GM21576 (cell line): Measurements from ENCODE around the gene PRKAR2B.
"Not testable (repeated sequence)": the region's sequence is repeated elsewhere in the genome, so short reads cannot be mapped to it uniquely, and the experiment has no call there.

Source experiments
- ATAC-seq: cut with Tn5 transposase; IDR thresholded peaks from one replicate; pipeline ENCODE4 v1.9.1; 2021; ENCODE audit warnings: mild to moderate bottlenecking, moderate library complexity; ENCODE audit not compliant: unreplicated experiment

Gene PRKAR2B

DNA sequence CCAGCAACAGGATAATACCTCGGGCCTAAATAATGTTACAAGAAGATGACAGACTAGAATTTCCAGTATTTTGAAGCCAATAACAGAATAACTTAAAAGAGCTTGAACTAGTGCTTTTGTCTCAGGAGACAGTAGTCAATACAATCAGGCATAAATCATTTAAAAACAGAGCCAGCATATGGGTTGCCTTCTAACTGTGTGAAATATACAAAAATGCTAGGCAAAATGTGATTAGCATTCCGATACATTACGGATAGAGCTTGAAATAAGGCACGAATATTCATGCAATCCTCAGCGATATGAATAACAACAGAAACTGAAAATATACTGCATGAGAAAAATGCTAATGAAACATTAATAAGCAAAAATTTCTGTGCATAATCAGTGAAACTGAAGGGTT, 18.3 kb upstream of the PRKAR2B start:
- no peak for ATAC-seq

DNA sequence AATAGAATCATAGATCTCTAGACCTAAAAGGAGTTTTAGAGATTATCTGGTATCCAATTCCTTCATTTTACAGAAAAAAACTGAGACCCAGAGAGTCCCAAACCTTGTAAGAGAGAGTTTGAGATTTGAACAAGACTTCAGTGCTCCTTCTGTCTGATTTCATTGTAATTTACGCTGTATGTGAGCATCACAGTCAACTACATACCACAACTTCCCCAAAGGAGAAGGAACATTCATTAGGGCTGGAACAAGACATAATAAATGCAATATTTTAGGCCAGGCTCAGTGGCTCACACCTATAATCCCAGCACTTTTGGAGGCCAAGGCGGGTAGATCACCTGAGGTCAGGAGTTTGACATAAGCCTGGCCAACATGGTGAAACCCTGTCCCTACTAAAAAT, 17.3 kb upstream of the PRKAR2B start:
- ATAC-seq = no peak

DNA sequence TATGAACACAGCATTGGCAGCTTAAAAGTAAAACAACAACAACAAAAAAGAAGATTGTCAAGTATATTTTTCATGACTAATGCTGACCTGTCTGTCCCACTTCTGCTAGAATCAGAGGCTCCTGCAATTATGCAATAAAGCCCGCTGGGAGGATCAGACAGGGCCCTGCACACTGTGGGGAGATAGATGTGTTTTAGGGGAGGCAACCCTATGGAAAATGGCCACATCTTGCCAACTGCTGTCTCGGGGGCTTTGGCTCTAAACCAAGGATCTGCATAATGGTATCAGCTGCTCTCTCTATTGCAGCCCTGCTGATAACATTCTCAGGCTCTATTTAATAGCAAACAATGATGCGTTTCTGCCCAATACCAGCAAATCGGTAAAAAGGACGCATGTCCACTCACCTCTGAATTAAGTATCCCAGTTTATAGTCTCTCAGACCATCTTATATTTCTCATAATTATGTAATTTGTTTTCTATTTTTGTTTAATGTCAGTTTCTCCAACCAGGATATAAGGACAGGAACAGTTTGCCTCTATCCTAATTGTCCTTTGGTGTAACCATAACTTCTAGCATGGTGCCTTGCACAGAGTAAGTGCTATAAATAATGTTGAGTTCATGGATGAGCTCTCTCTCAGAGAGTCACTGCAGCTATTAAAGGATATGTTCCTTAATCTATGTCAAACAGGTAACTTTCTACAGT, 15.3 kb upstream of the PRKAR2B start:
- ATAC-seq = no peak

DNA sequence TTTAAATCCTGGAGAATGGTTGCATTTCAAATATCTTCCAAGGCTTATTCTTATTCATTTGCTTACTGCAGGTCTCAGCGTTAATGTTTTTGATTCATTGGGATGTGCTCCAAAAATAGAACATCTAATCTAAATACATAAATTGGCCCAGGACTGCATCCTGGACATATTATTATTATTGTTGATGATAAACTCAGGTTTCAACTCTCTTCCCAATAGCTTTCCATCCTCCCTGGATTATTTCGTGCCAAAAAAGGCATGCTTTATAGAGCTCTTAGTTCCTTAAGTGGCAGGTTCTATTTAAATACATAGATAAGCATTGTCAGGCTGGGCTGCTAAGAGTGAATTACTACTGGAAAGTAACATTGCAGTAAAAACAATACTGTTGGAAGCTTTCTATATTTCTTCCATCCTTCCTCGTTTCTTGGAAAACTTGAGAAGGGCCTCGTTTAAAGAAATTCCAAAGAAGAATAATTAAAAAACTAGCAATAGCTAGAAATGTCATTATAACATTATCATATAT, 14.7 kb upstream of the PRKAR2B start:
- ATAC-seq = no peak

DNA sequence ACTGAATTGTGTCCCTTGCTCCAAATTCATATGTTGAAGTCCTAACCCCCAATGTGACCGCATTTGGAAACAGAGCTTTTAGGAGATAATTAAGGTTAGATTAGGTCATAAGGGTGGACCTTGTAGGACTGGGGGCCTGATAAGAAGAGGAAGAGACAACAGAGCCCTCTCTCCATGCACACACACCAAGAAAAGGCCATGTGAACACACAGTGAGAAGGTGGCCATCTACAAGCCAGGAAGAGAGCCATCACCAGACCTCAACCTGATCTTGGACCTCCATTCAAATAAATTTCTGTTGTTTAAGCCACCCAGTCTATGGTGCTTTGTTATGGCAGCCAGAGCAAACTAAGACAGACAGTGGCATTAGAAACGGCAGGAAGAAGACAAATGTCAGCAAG, 12.5 kb upstream of the PRKAR2B start:
- ATAC-seq = no peak

DNA sequence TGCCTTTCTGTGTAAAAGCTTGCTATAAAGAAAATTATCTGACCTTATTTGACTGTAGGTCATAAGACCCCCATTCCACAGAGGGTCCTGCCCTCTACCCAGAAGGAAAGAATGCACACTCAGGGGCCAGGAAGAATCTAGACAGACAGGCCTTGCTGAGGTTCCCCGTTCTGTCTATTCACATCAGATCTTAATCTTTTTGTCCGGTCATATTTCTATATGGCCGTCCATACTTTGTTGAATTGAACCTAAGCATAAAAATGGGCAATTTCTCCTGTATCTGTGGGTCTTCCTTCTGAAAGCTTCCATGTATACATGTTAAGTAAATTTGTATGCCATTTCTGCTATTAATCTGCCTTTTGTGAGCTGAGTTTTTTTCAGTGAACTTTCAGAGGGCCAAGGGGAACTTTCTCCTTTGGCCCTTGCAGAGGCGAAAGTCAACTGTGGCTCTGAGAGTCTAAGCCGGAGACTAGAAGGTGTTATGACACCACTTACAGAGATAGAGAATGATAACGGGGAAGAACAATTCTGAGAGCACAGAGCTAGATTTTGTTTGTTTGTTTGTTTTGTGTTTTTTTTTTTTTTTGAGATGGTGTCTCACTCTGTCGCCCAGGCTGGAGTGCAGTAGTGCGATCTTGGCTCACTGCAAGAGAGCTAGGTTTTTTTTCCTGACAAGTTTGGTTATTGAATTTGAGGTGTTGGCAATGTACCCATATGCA, 11.6 kb upstream of the PRKAR2B start:
- no peak for ATAC-seq

DNA sequence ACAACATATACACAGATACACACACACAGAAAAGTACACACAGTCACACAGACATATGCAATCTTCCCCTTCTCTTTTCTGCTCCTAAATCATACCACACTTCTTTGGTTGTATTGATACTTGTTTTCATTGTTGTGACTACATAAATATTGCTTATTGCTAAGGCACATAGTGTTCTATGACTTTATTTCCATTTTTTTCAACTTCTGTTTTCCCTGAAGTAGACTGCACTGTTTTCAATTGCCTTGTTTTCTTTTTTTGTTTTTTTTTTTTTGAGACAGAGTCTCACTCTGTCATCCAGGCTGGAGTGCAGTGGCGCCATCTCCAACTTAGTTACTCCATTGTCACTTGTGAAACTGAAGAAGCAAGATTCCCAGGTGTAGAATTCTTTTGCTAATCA, 10.0 kb upstream of the PRKAR2B start:
- no peak for ATAC-seq

DNA sequence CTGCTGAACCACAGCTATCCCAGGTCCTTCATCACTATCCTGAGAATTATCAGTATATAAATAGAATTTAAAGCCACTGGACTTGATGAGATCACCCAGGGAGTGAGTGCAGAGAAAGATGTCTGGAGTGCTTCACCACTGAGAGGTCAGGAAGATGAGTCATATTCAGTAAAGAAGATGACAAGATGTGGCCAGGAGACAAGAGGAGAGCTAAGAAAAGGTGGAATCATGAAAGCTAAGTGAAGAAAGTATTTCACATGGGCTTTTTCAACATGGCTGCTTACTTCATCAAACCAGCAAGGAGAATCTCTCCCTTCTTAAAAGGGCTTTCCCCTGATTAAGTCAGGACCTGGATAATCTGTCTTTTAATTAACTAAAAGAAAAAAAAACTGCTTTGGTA, 9.1 kb upstream of the PRKAR2B start:
- ATAC-seq = no peak

DNA sequence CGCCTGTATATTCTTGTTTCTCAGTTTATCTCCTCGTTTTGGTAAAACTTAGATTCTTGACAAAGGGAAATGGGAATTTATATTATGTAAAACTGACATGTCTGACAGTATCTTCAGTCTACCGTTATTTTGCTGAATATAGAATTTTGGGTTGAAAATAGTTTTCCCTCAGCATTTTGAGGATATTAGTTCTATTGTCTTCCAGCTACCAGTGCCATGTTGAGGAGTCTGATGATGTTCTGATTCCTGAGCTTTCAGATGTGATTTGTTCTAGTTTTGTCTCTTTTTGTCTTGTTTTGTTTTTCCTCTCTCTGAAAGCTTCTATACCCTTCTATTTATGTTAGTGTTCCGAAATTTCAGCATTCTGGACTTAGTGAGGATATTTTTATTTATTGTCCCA, 8.0 kb upstream of the PRKAR2B start:
- no peak for ATAC-seq

DNA sequence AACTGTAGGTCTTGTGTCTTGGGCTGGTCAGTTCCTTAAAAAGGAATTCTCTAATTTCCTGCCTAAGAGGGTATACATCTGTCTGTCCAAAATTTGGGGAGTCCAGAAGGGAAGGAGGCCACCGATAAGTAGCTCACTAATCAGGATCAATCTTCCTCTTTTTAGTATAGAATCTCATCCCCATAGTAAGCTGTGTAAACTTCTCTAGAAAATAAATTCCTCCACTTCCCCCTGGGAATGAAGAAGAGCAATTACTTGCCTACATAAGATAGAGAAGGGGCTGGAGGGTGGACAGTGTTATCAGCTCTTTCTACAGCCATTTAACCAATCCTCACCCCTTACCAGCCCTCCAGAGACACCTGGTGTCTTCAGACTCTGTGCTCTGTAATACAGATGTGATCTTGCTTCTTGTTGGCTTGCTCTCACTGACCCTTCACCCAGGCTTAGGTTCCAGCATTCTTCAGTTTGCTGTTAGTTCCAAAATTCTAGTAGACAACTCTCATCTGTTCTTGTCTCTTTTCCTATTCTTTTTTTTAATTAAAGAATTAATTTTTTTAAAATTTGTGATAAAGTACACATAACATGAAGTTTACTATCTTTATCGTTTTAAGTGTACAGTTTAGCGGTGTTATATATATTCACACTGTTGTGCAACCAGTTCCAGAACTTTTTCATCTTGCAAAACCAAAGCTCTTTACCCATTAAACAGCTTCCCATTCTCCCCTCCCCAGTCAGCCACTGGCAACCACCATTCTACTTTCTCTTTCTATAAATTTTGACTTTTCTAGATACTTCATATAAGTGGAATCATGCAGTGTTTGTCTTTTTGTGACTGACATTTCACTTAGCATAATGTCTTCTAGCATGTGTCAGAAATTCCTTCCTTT, 6.5 kb upstream of the PRKAR2B start:
- no peak for ATAC-seq

DNA sequence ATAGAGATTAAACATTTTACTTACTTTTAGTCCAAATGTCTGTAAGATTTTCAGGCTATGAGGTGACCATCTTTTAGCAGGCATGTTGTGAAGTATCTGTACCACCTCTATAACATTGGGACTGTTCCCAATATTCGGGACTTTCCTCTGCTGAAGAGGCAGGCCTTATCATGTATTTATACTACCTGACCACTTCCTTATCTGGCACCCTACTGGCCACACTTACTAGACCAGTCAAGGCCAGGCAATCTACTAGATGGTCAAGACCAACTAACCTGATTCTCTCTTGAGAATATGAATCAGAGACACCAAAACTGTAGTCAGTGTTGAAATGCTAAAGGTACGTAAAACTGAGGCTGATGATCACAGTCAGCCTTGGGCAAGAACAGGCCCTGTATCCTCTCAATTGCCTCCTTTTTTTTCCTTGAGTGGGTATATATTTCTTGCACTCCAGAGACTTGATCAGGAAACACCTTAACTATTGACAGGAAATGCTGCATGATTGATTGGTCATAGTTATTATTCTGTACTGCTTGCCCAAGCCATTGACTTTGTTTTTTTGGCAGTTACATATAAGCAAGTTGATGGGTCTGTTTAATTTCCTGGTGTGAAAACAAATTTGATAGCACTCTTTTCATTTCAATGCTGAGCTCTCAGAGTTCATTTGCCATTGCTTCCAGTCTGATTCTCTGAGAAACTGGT, 5.2 kb upstream of the PRKAR2B start:
- no peak for ATAC-seq

DNA sequence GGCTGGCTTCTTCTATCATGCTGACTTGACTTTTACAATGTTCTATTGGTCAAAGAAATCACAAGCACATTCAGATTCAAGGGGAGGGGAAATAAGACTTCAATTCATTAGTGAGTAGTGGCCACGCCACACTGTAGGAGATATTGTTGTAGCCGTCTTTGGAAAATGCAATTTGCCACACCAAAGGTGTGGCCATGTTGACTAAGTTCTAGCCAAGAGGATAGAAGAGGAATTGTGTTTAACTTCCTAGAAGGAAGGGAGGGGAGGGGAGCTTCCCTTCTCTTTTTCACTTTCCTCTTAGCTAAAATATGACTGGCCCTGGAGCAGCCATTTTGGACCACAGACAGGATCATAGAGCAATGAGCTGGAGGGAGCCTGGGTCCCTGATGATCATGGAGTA, 3.4 kb upstream of the PRKAR2B start:
- ATAC-seq = no peak

DNA sequence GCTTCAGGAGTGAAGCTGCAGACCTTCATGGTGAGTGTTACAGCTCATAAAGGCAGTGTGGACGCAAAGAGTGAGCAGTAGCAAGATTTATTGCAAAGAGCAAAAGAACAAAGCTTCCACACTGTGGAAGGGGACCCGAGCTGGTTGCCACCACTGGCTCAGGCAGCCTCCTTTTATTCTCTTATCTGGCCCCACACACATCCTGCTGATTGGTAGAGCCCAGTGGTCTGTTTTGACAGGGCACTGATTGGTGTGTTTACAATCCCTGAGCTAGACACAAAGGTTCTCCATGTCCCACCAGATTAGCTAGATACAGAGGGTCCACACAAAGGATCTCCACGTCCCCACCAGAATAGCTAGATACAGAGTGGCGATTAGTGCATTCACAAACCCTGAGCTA, 2.7 kb upstream of the PRKAR2B start:
- ATAC-seq = not testable (repeated sequence)

DNA sequence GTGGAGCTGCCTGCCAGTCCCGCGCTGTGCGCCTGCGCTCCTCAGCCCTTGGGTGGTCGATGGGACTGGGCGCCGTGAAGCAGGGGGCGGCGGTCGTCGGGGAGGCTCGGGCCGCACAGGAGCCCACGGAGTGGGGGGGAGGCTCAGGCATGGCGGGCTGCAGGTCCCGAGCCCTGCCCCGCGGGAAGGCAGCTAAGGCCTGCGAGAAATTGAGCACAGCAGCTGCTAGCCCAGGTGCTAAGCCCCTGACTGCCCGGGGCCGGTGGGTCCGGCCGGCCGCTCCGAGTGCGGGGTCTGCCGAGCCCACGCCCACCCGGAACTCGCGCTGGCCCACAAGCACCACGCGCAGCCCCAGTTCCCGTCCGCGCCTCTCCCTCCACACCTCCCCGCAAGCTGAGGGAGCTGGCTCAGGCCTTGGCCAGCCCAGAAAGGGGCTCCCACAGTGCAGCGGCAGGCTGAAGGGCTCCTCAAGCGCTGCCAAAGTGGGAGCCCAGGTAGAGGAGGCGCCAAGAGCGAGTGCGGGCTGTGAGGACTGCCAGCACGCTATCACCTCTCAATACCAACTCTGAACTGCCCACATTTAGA, 2.1 kb upstream of the PRKAR2B start:
- not testable (repeated sequence) for ATAC-seq

DNA sequence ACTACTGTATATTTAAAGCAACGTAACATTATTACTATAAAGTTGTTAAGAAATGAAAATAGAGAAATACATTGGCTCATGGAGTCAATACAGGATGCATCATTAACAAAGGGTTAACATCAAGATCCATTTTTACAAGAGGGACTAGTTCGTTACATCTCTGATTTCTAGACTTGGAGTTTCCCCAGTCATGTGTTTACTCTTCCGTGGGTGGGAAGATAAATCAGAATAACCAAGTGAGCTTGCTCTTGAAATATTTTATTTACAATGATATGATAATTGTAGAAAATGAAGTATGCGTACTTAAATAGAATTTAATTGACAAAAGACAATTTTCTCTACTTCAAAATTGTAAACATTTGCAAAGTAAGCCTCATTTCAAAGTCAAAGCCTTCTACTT, 1.0 kb upstream of the PRKAR2B start:
- ATAC-seq = no peak

DNA sequence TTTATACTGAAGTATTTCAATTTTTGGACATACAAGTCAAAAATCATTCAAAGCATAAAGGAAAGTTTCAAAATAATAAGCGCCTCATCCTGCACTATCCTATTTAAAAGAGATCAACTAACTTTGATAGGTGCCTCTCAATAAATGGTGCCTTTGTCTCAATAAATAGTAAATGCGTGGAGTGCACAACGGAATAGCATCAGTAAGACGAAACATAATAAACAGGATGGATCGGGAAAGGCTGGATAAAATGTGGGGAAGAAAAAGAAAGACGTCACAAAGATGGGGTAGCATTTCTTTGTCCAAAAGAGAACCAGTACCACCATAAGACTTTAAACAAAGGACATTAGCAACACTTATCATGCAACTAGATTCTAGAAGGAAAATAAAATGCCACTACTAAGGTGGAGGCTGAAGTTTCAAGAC, 571 bp upstream of the PRKAR2B start:
- ATAC-seq = no peak

DNA sequence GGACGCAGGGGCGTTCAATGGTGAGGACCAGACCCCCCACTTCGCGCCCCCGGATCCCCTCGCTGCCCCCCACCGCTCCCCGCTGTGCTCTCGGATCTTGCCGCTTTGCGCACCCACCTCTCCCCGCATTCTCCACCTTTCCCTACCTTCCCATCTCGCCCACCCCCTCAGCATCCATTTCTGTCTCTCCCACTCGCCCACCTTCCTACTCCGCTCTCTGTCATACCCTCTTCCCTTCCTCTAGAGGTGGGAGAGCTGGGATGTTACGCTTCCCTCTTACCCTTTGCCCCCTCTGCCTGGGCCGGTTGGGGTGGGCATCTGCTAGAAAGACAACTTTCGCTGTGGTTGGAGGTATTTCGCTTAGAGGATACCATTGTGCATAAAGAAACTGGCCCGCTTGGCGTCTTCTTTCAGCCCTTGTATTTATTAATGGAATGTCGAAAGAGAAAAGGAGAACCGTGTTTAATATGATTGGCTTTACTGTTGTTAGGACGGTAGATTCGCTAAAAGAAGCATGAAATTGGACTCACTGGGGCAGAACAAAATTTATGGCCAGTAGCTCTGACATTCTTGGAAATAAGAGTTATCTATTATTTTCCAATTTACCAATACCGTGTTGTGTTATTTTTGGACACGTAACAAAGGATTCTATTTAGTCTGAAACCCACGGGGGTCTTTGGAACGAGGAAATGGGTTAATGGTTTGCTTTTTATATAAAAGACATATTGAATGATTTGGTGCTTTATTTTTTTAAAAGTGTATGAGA, 873 bp downstream of the PRKAR2B start:
- no peak for ATAC-seq

DNA sequence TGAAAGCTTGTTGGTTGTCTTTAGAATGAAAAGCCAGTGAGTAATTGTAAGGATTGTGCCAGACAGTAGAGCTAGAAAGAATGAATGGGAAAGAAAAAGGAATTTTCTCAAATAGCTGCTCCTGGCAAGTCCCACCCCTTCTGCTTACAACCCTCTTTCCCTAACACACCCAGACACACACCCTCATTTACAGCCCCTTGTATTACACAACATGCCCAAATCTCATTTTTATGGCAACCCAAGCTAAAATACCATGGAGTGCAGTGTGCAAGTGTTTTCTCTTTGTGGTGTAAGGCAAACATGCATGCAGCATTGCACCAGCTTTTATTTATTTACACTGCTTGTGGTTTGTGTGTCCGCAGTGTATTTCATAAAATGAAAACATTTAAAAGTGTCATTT, 1.5 kb downstream of the PRKAR2B start:
- no peak for ATAC-seq

DNA sequence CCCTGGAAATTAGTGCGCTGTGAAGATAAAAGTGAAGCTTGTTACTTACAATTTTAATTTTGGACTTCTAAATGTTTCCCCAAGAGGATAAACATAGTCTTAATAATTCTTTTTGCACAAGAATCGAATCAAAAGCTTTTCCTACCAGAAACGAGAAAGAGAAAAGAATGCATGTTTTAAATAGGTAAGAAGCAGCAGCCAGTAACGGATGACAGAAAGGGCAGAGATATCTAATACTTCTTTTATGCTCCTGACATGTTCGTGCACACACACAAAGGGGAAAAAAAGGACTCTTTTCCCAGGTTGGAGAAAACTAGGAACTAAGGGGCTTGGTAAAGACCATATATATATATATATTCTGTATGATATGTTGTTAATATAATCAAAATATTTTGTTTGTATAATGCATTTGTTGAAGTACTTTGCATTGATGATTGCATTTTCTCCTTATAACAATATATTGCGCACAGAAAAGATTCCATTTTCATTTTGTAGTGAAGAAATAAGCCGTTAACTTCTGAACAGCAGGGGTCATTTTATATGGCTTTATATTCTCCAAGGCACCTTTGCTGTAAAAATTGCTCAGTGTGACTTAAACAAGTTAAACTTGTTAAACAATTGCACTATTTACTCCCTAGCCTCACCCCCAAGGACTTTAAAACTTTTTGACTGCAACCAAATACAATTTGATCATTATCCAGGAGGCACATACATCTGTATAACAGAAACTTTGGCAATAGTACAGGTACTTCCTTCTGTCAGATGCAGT, 2.2 kb downstream of the PRKAR2B start:
- ATAC-seq = no peak
